Ovary (tissue), 3 donors: ENCODE results near the gene COL13A1.

Source experiments
- CTCF ChIP-seq, 3 donors: fragments of 450-650 bp in 2 of 3; fragments of 200-600 bp in 1 of 3; IDR thresholded peaks; one replicate each; pipeline versions ENCODE4 v1.5.1 to v1.8.0; 2016 to 2022; ENCODE audit warnings: antibody characterized with exemption in 3 of 3, mild to moderate bottlenecking in 1 of 3
- POLR2A ChIP-seq: fragments of 450-650 bp; IDR thresholded peaks from one replicate; pipeline ENCODE4 v1.6.1; 2017; ENCODE audit warnings: antibody characterized with exemption, mild to moderate bottlenecking, moderate library complexity
- donor health status: DM: no; HTN: no; CAD: no.

DNA sequence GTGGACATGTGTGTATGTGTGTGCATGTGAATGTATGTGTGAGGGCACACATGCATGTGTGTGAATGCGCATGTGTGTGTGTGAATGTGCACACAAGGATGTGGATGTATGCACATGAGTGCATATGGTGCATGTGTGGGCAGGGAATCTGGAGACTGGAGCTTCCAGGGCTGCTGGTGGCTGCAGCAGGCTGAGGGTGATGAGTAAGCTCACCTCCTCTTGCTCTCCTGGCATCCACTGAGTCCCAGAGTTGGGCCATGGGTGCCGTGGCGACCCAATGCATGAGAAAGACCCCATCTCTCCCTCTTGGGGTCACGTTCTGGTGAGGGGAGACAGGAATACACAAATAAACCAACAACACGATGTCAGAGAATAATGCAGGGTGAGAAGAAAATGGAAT lies 33.3 kb upstream of the COL13A1 start:
- no peak for TF ChIP-seq POLR2A
- TF ChIP-seq CTCF (IDR thresholded peaks at IDR 0.05): no peak
